ENCODE measurements around the gene AMBRA1.
A peak's percentile ranks its signal among the peaks of the same experiment; 100 is the strongest.

The AMBRA1 gene

DNA sequence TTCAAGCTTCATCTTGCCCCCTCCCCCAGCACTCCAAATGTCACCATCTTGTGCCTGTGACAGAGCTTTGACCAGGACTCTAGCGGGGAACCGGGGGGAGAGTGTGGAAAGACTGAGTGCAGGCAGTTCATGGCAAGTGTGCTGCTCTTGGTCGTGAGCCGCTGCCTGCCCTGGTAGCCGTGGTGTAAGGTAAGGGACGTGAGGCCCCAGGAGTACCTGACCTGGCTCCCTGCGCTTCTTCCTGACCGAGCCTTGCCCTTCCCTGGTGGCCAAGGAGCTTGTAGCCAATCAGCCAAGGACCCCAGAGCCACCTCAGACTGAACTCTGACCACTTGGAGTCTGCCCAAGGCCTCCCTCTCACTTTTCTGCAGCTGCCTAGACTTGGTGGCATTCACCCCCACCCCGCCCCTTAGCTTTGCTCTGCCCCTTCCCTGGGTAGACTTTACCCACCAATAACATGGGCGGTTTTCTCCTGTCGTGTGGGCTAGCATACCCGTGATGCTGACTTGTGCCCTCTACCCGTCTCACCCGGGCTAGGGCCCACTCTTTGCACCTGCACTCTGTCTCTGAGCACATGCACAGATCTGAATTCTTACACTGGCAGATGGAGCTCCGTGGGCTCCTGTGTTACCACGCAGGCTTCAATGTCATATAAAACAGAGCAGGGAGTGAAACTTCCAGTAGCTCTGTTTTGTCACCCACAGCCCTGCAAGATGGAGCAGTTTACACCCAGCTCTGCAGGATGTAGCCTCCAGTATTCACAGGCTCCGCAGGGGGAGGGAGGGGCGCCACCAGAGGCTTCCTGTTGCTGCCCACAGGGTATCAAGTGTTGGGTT lies 245.0 kb downstream of the AMBRA1 start:
- Histone ChIP-seq H3K9me2 (replicated peaks; ENCODE audit: insufficient read depth, low read length) (no peaks in the 10 kb centered on the region), H3K4me3 (ENCODE audit: insufficient read depth, low read length, poor library complexity, severe bottlenecking) (peak overlapping the region; percentile 73), H3K9me3 (ENCODE audit: insufficient read depth, low read length) (no peaks in the 10 kb centered on the region), H3K27ac (ENCODE audit: low read depth, low read length) (no peak overlapping the region), H4K20me1 (ENCODE audit: low read depth, low read length) (no peaks in the 10 kb centered on the region), H3K79me2 (ENCODE audit: insufficient read depth, low read length) (peaks cover 39% of the 10 kb centered on the region), H3K36me3 (ENCODE audit: low read length) (no peaks in the 10 kb centered on the region), H2AFZ (ENCODE audit: low read depth, low read length, severe bottlenecking) (no peak overlapping the region), H3F3A (ENCODE audit: insufficient read depth) (no peaks in the 10 kb centered on the region), H3K4me2 (ENCODE audit: low read depth, low read length, poor library complexity, severe bottlenecking) (peak overlapping the region; percentile 79), H3K9ac (ENCODE audit: low read length) (peak overlapping the region; percentile 79), H3K27me3 (ENCODE audit: low read length) (no peaks in the 10 kb centered on the region)
- TF ChIP-seq EZH2phosphoT487 (conservative IDR thresholded peaks at IDR 0.05; ENCODE audit: low read length) = no peak
- TF ChIP-seq, protein P1, sequence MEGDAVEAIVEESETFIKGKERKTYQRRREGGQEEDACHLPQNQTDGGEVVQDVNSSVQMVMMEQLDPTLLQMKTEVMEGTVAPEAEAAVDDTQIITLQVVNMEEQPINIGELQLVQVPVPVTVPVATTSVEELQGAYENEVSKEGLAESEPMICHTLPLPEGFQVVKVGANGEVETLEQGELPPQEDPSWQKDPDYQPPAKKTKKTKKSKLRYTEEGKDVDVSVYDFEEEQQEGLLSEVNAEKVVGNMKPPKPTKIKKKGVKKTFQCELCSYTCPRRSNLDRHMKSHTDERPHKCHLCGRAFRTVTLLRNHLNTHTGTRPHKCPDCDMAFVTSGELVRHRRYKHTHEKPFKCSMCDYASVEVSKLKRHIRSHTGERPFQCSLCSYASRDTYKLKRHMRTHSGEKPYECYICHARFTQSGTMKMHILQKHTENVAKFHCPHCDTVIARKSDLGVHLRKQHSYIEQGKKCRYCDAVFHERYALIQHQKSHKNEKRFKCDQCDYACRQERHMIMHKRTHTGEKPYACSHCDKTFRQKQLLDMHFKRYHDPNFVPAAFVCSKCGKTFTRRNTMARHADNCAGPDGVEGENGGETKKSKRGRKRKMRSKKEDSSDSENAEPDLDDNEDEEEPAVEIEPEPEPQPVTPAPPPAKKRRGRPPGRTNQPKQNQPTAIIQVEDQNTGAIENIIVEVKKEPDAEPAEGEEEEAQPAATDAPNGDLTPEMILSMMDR (IDR thresholded peaks at IDR 0.05; ENCODE audit: insufficient read depth, low read length, poor library complexity, severe bottlenecking) = no peak

DNA sequence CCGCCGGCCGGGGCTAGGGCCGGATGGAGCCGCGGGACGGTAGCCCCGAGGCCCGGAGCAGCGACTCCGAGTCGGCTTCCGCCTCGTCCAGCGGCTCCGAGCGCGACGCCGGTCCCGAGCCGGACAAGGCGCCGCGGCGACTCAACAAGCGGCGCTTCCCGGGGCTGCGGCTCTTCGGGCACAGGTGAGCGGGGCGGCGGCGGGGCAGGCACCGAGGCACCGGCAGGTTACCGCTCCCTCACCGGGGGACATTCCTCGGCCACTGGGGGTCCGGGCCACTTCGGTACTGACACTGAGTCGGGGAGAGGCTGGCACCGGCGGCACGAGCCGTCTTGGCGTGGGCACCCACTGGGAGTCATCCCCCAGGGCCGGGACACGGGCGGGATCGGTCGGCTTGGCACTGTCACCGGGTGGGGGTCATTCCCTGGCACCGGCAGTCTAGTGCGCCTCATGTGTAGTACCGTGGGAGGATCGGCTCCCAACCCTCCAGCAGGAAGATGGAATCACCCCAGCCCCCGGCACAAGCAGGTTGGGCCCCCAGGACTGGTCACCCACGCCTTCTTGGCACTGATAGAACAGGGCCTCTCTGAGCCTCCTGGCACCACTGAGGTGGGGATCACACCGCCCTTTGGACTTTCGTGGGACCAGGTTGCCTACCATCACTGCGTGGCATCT lies 246.0 kb downstream of the AMBRA1 start:
- H3K4me3 ChIP-seq (ENCODE audit: insufficient read depth, low read length, poor library complexity, severe bottlenecking) = peak overlapping the region; percentile 73
- H3K9ac ChIP-seq (ENCODE audit: low read length) = peak overlapping the region; percentile 79
- no peaks in the 10 kb centered on the region for H3K36me3 ChIP-seq (ENCODE audit: low read length)
- no peaks in the 10 kb centered on the region for H3F3A ChIP-seq (ENCODE audit: insufficient read depth)
- no peak overlapping the region for H3K27ac ChIP-seq (ENCODE audit: low read depth, low read length)
- no peaks in the 10 kb centered on the region for H4K20me1 ChIP-seq (ENCODE audit: low read depth, low read length)
- TF ChIP-seq EZH2phosphoT487 (conservative IDR thresholded peaks at IDR 0.05; ENCODE audit: low read length) = no peak
- TF ChIP-seq, protein P1 (IDR thresholded peaks at IDR 0.05; ENCODE audit: insufficient read depth, low read length, poor library complexity, severe bottlenecking) = no peak
- peak overlapping the region; percentile 25 for H2AFZ ChIP-seq (ENCODE audit: low read depth, low read length, severe bottlenecking)
- peaks cover 32% of the 10 kb centered on the region for H3K79me2 ChIP-seq (ENCODE audit: insufficient read depth, low read length)
- H3K9me3 ChIP-seq (ENCODE audit: insufficient read depth, low read length) = no peaks in the 10 kb centered on the region
- H3K27me3 ChIP-seq (ENCODE audit: low read length) = no peaks in the 10 kb centered on the region
- no peaks in the 10 kb centered on the region for H3K9me2 ChIP-seq (replicated peaks; ENCODE audit: insufficient read depth, low read length)
- H3K4me2 ChIP-seq (ENCODE audit: low read depth, low read length, poor library complexity, severe bottlenecking) = peak overlapping the region; percentile 79

DNA sequence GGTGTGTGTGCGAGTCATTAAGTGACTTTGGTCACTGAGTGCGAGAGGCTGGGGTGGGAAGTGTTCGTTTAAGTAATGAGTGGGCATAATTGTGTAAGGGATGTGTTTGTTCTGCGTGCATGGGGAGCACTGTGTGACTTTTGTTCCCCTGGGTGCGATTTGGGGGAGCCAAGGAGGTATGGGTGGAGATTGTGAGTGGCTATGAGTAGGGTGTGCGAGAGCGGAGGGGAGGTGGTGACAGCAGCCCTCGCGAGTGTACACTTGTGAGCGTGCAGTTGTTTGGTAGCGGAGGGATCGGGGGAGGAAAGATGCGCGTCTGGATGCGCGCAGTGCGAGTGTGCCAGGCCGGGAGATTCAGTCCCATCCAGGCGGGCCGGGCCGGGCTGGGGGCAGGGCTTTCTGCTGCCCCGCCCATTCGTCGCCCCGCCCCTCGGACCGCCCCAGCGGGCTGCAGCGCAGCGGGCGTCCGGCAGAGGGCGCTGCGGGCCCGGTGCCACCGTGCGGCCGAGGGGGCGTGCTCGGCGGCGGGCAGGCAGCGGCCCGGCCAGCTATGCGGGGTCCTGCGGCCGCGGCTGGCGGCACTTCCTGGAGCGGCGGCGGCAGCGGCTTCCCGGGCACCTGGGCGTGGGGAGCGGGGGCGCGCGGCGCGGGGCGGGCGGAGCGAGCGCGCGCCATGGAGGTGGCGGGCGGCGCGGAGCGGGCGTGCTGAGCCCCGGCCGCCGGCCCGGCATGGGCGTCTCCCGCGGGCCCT lies 246.8 kb downstream of the AMBRA1 start, which contains the start of gene DGKZ:
TSS of gene DGKZ (plus strand) at position 578 of the 751 bp plus-strand sequence. CDS start 197 bp downstream, outside the sequence.
- H2AFZ ChIP-seq (ENCODE audit: low read depth, low read length, severe bottlenecking) = peak within 1 kb of the TSS; percentile 25
- H3K9ac ChIP-seq (ENCODE audit: low read length) = peak within 1 kb of the TSS; percentile 79
- H3K9me2 ChIP-seq (replicated peaks; ENCODE audit: insufficient read depth, low read length) = no peaks in the 10 kb centered on the region
- no peaks in the 10 kb centered on the region for H3K27me3 ChIP-seq (ENCODE audit: low read length)
- H3K27ac ChIP-seq (ENCODE audit: low read depth, low read length) = no peak within 1 kb of the TSS
- H3K9me3 ChIP-seq (ENCODE audit: insufficient read depth, low read length) = no peaks in the 10 kb centered on the region
- H3K36me3 ChIP-seq (ENCODE audit: low read length) = no peaks in the 10 kb centered on the region
- peak within 1 kb of the TSS; percentile 73 for H3K4me3 ChIP-seq (ENCODE audit: insufficient read depth, low read length, poor library complexity, severe bottlenecking)
- no peaks in the 10 kb centered on the region for H3F3A ChIP-seq (ENCODE audit: insufficient read depth)
- H3K4me2 ChIP-seq (ENCODE audit: low read depth, low read length, poor library complexity, severe bottlenecking) = peak within 1 kb of the TSS; percentile 79
- H3K79me2 ChIP-seq (ENCODE audit: insufficient read depth, low read length) = peaks cover 30% of the 10 kb centered on the region
- no peaks in the 10 kb centered on the region for H4K20me1 ChIP-seq (ENCODE audit: low read depth, low read length)
- TF ChIP-seq, protein P1 (IDR thresholded peaks at IDR 0.05; ENCODE audit: insufficient read depth, low read length, poor library complexity, severe bottlenecking) = peak; percentile 14
- TF ChIP-seq EZH2phosphoT487 (conservative IDR thresholded peaks at IDR 0.05; ENCODE audit: low read length) = 0 out of 2 replicates have a peak, but pooled peaks have one; percentile 59
